ENCODE measurements around the gene SSRP1. TPM values are rescaled to one million over a fixed set of nuclear protein-coding genes. Genes with fewer than 3 reads are reported as not detected.

SSRP1 gene
- total and polyA plus RNA-seq, 2 experiments from 2014 or later: 205 to 216 TPM

GRCh38 chr11:57321388-57322255 lies 14.1 kb downstream of the SSRP1 start:
- Mint-ChIP-seq H3K27ac (no peak overlapping the region), H3K4me3 (peak overlapping the region; percentile 91), H3K36me3 (ENCODE audit: low read depth) (peaks cover 48% of the 10 kb centered on the region), H3K4me1 (peaks cover 50% of the 10 kb centered on the region), H3K27me3 (ENCODE audit: insufficient read depth, low read depth, poor library complexity) (peaks cover 17% of the 10 kb centered on the region), H3K9me3 (peaks cover 3% of the 10 kb centered on the region; the same call in 1 of the 3 replicates)
- peaks cover 26% of the 10 kb centered on the region for H3K36me3 ChIP-seq (ENCODE audit: insufficient read depth)
- peaks cover 23% of the 10 kb centered on the region for H4K20me1 ChIP-seq (replicated peaks; ENCODE audit: insufficient read depth)
- no peaks in the 10 kb centered on the region for H3K27me3 ChIP-seq (ENCODE audit: insufficient read depth)
- peaks cover 13% of the 10 kb centered on the region for H3F3A ChIP-seq (replicated peaks; ENCODE audit: low read depth)
- H3K9me2 ChIP-seq (ENCODE audit: insufficient read depth): no peaks in the 10 kb centered on the region
- H3K4me2 ChIP-seq: peak overlapping the region; percentile 100
- ATAC-seq (no peak), DNase-seq (ENCODE audit: low spot score) (no peak)
- no peak for TF ChIP-seq ZNF114 (CRISPR knock-in tag; IDR thresholded peaks at IDR 0.05)
- TF ChIP-seq EZH2phosphoT487 (IDR thresholded peaks at IDR 0.05; ENCODE audit: unreplicated experiment): no peak
- TF ChIP-seq POLR2AphosphoS5 (IDR thresholded peaks at IDR 0.05; ENCODE audit: low read depth): no peak
- no peak for TF ChIP-seq JUNB (IDR thresholded peaks at IDR 0.05; ENCODE audit: unreplicated experiment)
- TF ChIP-seq ZNF331 (CRISPR knock-in tag; IDR thresholded peaks at IDR 0.05; ENCODE audit: low read depth): no peak
- no peak for TF ChIP-seq ZNF462 (CRISPR knock-in tag; IDR thresholded peaks at IDR 0.05)
- no peak for TF ChIP-seq EZH2 (IDR thresholded peaks at IDR 0.05; ENCODE audit: low read depth, unreplicated experiment)
- TF ChIP-seq STAT1 (IDR thresholded peaks at IDR 0.05; ENCODE audit: unreplicated experiment): no peak
- no peak for TF ChIP-seq ETS1 (IDR thresholded peaks at IDR 0.05)
- H3K4me1 ChIP-seq (ENCODE audit: insufficient read depth): peaks cover 34% of the 10 kb centered on the region
- peaks cover 59% of the 10 kb centered on the region for H3K79me2 ChIP-seq (replicated peaks; ENCODE audit: insufficient read depth)
- H3K27ac ChIP-seq (ENCODE audit: low read depth): peak overlapping the region; percentile 51; the same call in 1 of the 2 replicates
- no peak overlapping the region for H2AFZ ChIP-seq
- H3K4me3 ChIP-seq: peak overlapping the region; percentile 94; the same call in 1 of the 2 replicates
